Neutrophil (primary cell): Measurements from ENCODE around the gene ZNF653.

Experiments used
- H3K27ac ChIP-seq: fragments of 200-600 bp; sonication (generic); 2 replicates; pipeline ENCODE4 v1.5.1; 2016; ENCODE audit warnings: mild to moderate bottlenecking, moderate library complexity
- H3K27me3 ChIP-seq: fragments of 200-600 bp; sonication (generic); 2 replicates; pipeline ENCODE4 v1.6.0; 2016; ENCODE audit warnings: mild to moderate bottlenecking
- H3K36me3 ChIP-seq: fragments of 200-600 bp; sonication (generic); 2 replicates; pipeline ENCODE4 v1.5.1; 2017
- H3K4me1 ChIP-seq, 2 experiments: fragments of 200-600 bp in 1 of 2; sonication (generic) in 1 of 2; 1 replicate in 1 of 2; 2 replicates in 1 of 2; pipeline versions ENCODE4 v1.5.1 to v1.6.1; 2013 to 2016; ENCODE audit warnings: low read depth in 1 of 2, low read length in 1 of 2, mild to moderate bottlenecking in 1 of 2, moderate library complexity in 1 of 2; ENCODE audit not compliant: control insufficient read depth in 1 of 2, insufficient read depth in 1 of 2
- H3K4me3 ChIP-seq, 2 experiments: fragments of 200-600 bp in 1 of 2; sonication (generic) in 1 of 2; 1 replicate in 1 of 2; 2 replicates in 1 of 2; pipeline ENCODE4 v1.5.1; 2013 to 2016; ENCODE audit warnings: low read depth in 1 of 2, low read length in 1 of 2, mild to moderate bottlenecking in 1 of 2, moderate library complexity in 1 of 2
- H3K9me3 ChIP-seq: fragments of 200-600 bp; sonication (generic); 2 replicates; pipeline ENCODE4 v1.5.1; 2016
- CTCF ChIP-seq: fragments of 200-600 bp; sonication (generic); IDR thresholded peaks from 2 replicates; pipeline ENCODE4 v1.5.1; 2016; ENCODE audit warnings: antibody characterized with exemption

The ZNF653 gene

GRCh38 chr19:11494634-11495285, 10.9 kb downstream of the ZNF653 start:
- no peaks in the 10 kb centered on the region for H3K4me1 ChIP-seq
- no peaks in the 10 kb centered on the region for H3K27me3 ChIP-seq
- H3K27ac ChIP-seq: no peak overlapping the region
- no peaks in the 10 kb centered on the region for H3K9me3 ChIP-seq
- H3K36me3 ChIP-seq: peaks cover 12% of the 10 kb centered on the region
- no peak overlapping the region for H3K4me3 ChIP-seq
- TF ChIP-seq CTCF: no peak

GRCh38 chr19:11489378-11489777, 16.3 kb downstream of the ZNF653 start:
- Histone ChIP-seq H3K4me3 (no peak overlapping the region), H3K27ac (no peak overlapping the region), H3K9me3 (no peaks in the 10 kb centered on the region), H3K4me1 (no peaks in the 10 kb centered on the region), H3K27me3 (no peaks in the 10 kb centered on the region), H3K36me3 (no peaks in the 10 kb centered on the region)
- TF ChIP-seq CTCF: no peak

DNA sequence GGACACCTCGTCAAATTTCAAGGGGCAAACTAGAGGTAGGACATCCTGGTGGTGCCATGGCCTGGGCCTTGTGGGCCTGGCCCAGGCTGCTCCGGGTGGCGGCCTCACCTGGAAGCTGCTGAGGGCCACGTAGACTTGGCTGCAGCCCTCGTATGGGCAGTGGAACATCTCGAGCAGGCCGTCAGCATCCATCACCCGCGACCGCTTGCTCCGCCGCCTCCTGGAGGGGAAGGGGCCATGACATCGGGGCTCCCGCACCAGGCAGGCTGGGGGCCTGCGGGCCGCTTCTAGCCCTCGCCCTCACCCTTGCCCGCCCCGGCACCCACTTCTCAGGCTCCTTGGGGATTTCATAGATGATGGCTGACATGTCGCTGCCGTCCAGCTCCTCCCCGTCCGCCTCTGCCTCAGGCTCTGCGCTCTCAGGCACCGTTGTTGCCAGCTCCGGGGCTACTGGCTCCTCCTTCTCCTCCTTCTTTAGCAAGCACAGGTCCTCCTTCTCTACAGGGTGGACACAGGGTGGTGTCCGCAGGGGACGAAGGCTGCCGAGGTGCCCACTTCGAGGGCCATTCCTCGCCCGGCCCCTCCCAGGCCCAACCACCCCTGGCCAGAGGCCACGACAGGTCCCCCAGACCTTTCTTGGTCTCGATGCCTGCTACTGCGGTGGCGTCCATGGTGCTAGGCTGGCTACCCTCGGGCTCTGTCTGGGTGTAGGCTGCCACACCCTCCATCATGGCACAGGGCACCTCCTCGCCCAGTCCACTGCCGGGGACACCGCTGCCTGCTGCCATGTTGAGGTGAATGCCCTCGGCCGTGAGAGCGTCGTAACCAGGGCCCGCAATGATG, 18.8 kb downstream of the ZNF653 start:
- no peak overlapping the region for H3K4me3 ChIP-seq
- no peak for TF ChIP-seq CTCF
- no peak overlapping the region for H3K27ac ChIP-seq
- no peaks in the 10 kb centered on the region for H3K36me3 ChIP-seq
- peaks cover 18% of the 10 kb centered on the region for H3K27me3 ChIP-seq
- no peaks in the 10 kb centered on the region for H3K9me3 ChIP-seq
- H3K4me1 ChIP-seq: peaks cover 7 to 12% of the 10 kb centered on the region in 2 experiments

DNA sequence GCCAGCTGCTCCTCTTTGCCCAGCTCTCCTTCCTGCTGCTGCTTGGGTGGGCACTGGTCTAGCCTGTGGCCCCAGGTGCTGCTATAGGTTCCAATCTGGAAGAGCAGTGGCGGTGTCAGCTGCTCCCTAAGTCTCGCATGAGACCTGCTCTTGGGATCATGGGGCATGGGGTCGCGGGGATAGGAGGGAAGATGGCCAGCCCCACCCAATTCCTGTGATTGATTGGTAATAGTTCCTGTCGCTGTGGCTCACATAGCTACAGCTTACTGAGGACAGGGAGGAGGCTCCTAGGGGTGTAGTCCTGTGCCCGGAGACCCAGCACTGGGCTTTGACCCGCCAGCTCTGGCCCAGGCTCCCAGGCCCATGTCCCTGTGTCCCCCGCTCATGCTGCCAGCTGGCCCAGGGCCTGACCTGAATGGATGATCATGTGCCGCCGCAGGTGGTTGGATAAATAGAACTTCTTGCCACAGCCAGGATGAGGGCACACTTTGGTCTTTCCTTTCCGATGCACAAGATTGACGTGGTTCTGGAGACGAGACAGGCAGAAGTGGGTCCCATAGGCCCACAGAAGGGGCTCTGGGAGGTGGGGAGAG, 20.3 kb downstream of the ZNF653 start:
- Histone ChIP-seq H3K9me3 (no peaks in the 10 kb centered on the region), H3K27me3 (peaks cover 33% of the 10 kb centered on the region), H3K4me3 (no peak overlapping the region), H3K27ac (no peak overlapping the region), H3K36me3 (no peaks in the 10 kb centered on the region), H3K4me1 (peaks cover 10 to 24% of the 10 kb centered on the region in 2 experiments)
- no peak for TF ChIP-seq CTCF

GRCh38 chr19:11483366-11484111, 22.1 kb downstream of the ZNF653 start:
- Histone ChIP-seq H3K9me3 (no peaks in the 10 kb centered on the region), H3K27ac (no peak overlapping the region), H3K4me1 (peaks cover 15 to 34% of the 10 kb centered on the region in 2 experiments), H3K4me3 (no peak overlapping the region), H3K27me3 (peaks cover 51% of the 10 kb centered on the region), H3K36me3 (no peaks in the 10 kb centered on the region)
- no peak for TF ChIP-seq CTCF
